ENCODE measurements around the gene PKD1L1. TPM values are rescaled to one million over a fixed set of nuclear protein-coding genes. Genes with fewer than 3 reads are reported as not detected.
"Not testable (repeated sequence)": the region's sequence is repeated elsewhere in the genome, so short reads cannot be mapped to it uniquely, and the experiment has no call there.

Gene PKD1L1
- total and polyA plus RNA-seq, 7 donors, result 0.16 to 1.2 (median 0.63) TPM; not detected in 1

DNA sequence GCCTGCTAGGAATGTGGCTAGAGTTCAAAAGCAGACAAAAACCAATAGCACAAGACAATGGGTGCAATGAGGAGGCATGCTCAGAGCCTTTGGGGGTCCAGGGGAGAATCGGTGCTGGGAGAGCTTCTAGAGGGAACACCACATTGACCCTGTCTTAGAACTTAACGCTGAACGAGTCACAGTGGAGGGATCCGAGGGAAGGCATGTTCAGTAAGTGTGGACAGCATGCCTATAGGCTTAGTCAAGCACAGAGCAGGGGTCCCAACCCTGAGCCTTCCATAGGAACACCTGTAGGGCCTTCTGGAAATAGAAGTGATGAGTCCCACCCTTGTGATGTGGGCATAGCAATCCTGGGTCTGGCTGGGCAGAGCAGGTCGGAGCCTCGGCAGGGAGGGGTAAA lies 148.7 kb downstream of the PKD1L1 start:
- H3K4me3 ChIP-seq, result no peak overlapping the region
- peaks cover 0 to 8% (median 5%) of the 10 kb centered on the region in 4 donors for H3K4me1 ChIP-seq
- WGBS, 2 donors, result 95 to 96% methylated on average over 6 of the region's 6 CpGs
- no peak overlapping the region for H3K27ac ChIP-seq
- H3K36me3 ChIP-seq, result no peaks in the 10 kb centered on the region
- no peaks in the 10 kb centered on the region for H3K27me3 ChIP-seq
- intact Hi-C loops (cut with DNase I), result no loop called here
- no peaks in the 10 kb centered on the region for H3K9me3 ChIP-seq
- TF ChIP-seq POLR2A (IDR thresholded peaks at IDR 0.05) (no peak), POLR2AphosphoS5 (IDR thresholded peaks at IDR 0.05) (no peak), EP300 (IDR thresholded peaks at IDR 0.05) (no peak), CTCF (IDR thresholded peaks at IDR 0.05) (no peak)
- no peak for DNase-seq

- 71 to 79% methylated on average over 4 of the region's 4 CpGs for WGBS, 2 donors
- Histone ChIP-seq H3K4me1 (peaks cover 0 to 8% (median 5%) of the 10 kb centered on the region in 4 donors), H3K27ac (no peak overlapping the region), H3K27me3 (no peaks in the 10 kb centered on the region), H3K4me3 (no peak overlapping the region), H3K9me3 (no peaks in the 10 kb centered on the region), H3K36me3 (no peaks in the 10 kb centered on the region)
- DNase-seq, result no peak
- TF ChIP-seq CTCF (IDR thresholded peaks at IDR 0.05), result no peak
- no peak for TF ChIP-seq EP300 (IDR thresholded peaks at IDR 0.05)
- no peak for TF ChIP-seq POLR2AphosphoS5 (IDR thresholded peaks at IDR 0.05)
- no peak for TF ChIP-seq POLR2A (IDR thresholded peaks at IDR 0.05)
- intact Hi-C loops (cut with DNase I), result no loop called here
These were observed 151.9 kb downstream of the PKD1L1 start for GRCh38 chr7:47796347-47796746.

DNA sequence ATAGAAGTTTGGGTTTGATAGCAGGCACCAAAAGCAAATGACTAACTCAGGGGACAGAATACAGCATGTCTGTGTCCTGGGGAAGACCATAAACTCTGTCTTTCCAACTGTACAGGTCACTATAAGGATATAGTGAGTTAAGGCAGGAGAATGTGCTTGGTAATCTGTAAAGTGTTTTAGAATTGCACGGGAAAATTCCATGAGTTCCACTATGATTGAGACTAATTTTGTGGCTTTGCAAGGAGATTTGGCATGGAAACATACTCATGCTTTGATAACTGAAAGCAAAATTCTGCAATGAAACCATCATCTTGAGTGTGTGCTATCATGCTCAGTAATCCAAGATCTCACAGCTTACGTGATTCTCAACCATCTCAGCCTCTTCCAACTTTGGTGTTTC lies 152.6 kb downstream of the PKD1L1 start:
- WGBS, 2 donors, result 79 to 81% methylated on average over 2 of the region's 2 CpGs
- TF ChIP-seq POLR2A (IDR thresholded peaks at IDR 0.05) (no peak), CTCF (IDR thresholded peaks at IDR 0.05) (no peak), EP300 (IDR thresholded peaks at IDR 0.05) (no peak), POLR2AphosphoS5 (IDR thresholded peaks at IDR 0.05) (no peak)
- no peak overlapping the region for H3K27ac ChIP-seq
- H3K4me1 ChIP-seq, result peaks cover 0 to 8% (median 5%) of the 10 kb centered on the region in 4 donors
- intact Hi-C loops (cut with DNase I), result no loop called here
- DNase-seq, result no peak
- no peaks in the 10 kb centered on the region for H3K9me3 ChIP-seq
- no peaks in the 10 kb centered on the region for H3K27me3 ChIP-seq
- H3K4me3 ChIP-seq, result no peak overlapping the region
- no peaks in the 10 kb centered on the region for H3K36me3 ChIP-seq

DNA sequence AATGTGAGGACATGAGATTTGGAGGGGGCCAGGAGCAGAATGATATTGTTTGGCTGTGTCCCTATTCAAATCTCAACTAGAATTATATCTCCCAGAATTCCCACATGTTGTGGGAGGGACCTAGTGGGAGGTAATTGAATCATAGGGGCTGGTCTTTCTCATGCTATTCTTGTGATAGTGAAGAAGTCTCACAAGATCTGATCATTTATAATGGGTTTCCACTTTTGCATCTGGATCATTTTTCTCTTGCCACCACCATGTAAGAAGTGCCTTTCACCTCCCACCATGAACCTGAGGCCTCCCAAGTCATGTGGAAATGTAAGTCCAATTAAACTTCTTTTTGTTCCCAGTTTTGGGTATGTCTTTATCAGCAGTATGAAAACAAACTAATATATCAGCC lies 153.1 kb downstream of the PKD1L1 start:
- DNase-seq; H3K36me3 ChIP-seq; H3K4me1 ChIP-seq; H3K4me3 ChIP-seq; H3K27me3 ChIP-seq; intact Hi-C loops (cut with DNase I); H3K9me3 ChIP-seq; H3K27ac ChIP-seq: not testable (repeated sequence)

DNA sequence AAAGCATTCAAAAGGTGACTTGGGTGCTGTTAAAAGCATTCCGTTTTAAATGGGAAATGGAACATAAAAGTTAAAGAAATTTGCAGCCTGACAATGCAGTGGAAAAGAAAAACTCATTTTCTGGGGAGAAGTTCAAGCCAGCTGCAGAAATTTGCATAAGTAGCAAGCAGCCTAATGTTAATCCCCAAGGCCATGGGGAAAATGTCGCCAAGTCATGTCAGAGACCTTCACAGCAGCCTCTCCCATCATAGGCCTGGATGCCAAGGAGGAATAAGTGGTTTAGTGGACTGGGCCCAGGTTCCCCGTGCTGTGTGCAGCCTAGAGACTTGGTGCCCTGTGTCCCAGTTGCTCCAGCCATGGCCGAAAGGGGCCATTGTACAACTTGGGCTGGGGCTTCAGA lies 154.2 kb downstream of the PKD1L1 start:
- Histone ChIP-seq H3K36me3 (no peaks in the 10 kb centered on the region), H3K4me1 (peaks cover 0 to 8% (median 5%) of the 10 kb centered on the region in 4 donors)

DNA sequence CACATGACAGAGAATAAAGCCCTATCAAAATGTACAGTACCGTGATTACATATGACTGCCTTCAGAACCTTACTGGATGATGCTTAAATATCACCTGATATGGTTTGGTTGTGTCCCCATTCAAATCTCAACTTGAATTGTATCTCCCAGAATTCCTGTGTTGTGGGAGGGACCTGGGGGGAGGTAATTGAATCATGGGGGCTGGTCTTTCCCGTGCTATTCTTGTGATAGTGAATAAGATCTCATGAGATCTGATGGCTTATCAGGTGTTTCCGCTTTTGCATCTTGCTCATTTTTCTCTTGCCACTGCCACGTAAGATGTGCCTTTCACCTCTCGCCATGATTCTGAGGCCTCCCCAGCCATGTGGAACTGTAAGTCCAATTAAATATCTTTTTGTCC lies 155.1 kb downstream of the PKD1L1 start:
- H3K4me1 ChIP-seq; intact Hi-C loops (cut with DNase I); H3K27ac ChIP-seq; H3K4me3 ChIP-seq; H3K9me3 ChIP-seq; H3K27me3 ChIP-seq; DNase-seq; H3K36me3 ChIP-seq: not testable (repeated sequence)
- WGBS, 2 donors, result 56% methylated on average over 5 of the region's 5 CpGs

More for the DNA sequence above, 154.2 kb downstream of the PKD1L1 start:
- no peak for TF ChIP-seq POLR2AphosphoS5 (IDR thresholded peaks at IDR 0.05)
- TF ChIP-seq CTCF (IDR thresholded peaks at IDR 0.05), result no peak
- TF ChIP-seq POLR2A (IDR thresholded peaks at IDR 0.05), result no peak
- no peak for TF ChIP-seq EP300 (IDR thresholded peaks at IDR 0.05)
- WGBS, 2 donors, result 60 to 63% methylated on average over 4 of the region's 4 CpGs
- H3K4me3 ChIP-seq, result no peak overlapping the region
- intact Hi-C loops (cut with DNase I), result no loop called here
- H3K27me3 ChIP-seq, result no peaks in the 10 kb centered on the region
- H3K27ac ChIP-seq, result no peak overlapping the region
- no peak for DNase-seq
- no peaks in the 10 kb centered on the region for H3K9me3 ChIP-seq

Data from sigmoid colon (tissue), 7 donors.